DOHH2 (cell line): ENCODE data around the gene CASZ1.

Experiments used
- H3F3A ChIP-seq: fragments of 200-600 bp; sonication (generic), shearing (Covaris generic); 2 replicates; pipeline ENCODE4 v1.6.0; 2016; ENCODE audit warnings: antibody characterized with exemption, mild to moderate bottlenecking; ENCODE audit not compliant: control insufficient read depth, insufficient read depth
- H3K27ac ChIP-seq: fragments of 200-600 bp; sonication (generic); 2 replicates; pipeline ENCODE4 v1.5.1; 2014; ENCODE audit warnings: low read depth, mild to moderate bottlenecking, low read length, moderate library complexity
- H3K27me3 ChIP-seq: fragments of 200-600 bp; sonication (generic); 2 replicates; pipeline ENCODE4 v1.6.1; 2014; ENCODE audit warnings: mild to moderate bottlenecking, low read length, mixed read lengths; ENCODE audit not compliant: control insufficient read depth
- H3K36me3 ChIP-seq: fragments of 200-600 bp; sonication (generic); 2 replicates; pipeline ENCODE4 v1.6.1; 2014; ENCODE audit warnings: mild to moderate bottlenecking, low read length, moderate library complexity, mixed read lengths; ENCODE audit not compliant: control insufficient read depth
- H3K4me1 ChIP-seq: fragments of 200-600 bp; sonication (generic); 2 replicates; pipeline ENCODE4 v1.6.1; 2014; ENCODE audit warnings: mild to moderate bottlenecking, low read length, mixed read lengths; ENCODE audit not compliant: control insufficient read depth
- H3K4me2 ChIP-seq: fragments of 200-600 bp; sonication (generic); 2 replicates; pipeline ENCODE4 v1.6.0; 2014; ENCODE audit warnings: mild to moderate bottlenecking, low read length, moderate library complexity
- H3K4me3 ChIP-seq: fragments of 200-600 bp; sonication (generic); 2 replicates; pipeline ENCODE4 v1.5.1; 2014; ENCODE audit warnings: mild to moderate bottlenecking, low read length, mixed read lengths
- H3K79me2 ChIP-seq: fragments of 200-600 bp; sonication (generic); 2 replicates; pipeline ENCODE4 v1.6.1; 2014; ENCODE audit warnings: mild to moderate bottlenecking, low read length, mixed read lengths; ENCODE audit not compliant: control insufficient read depth
- H3K9me2 ChIP-seq: fragments of 200-600 bp; sonication (generic); replicated peaks from 2 replicates; pipeline ENCODE4 v1.6.1; 2014; ENCODE audit warnings: mild to moderate bottlenecking, low read length, mixed read lengths; ENCODE audit not compliant: control insufficient read depth
- H3K9me3 ChIP-seq: fragments of 200-600 bp; sonication (generic); 2 replicates; pipeline ENCODE4 v1.6.1; 2014; ENCODE audit warnings: antibody characterized with exemption, low read length, mixed read lengths; ENCODE audit not compliant: control insufficient read depth, insufficient read depth
- H4K20me1 ChIP-seq: fragments of 200-600 bp; sonication (generic); 2 replicates; pipeline ENCODE4 v1.6.0; 2014; ENCODE audit warnings: low read depth, mild to moderate bottlenecking, antibody characterized with exemption, low read length, moderate library complexity; ENCODE audit not compliant: control insufficient read depth, insufficient read depth
- EZH2phosphoT487 ChIP-seq: fragments of 200-600 bp; sonication (generic); IDR thresholded peaks from 2 replicates; pipeline ENCODE4 v1.6.1; 2017; ENCODE audit warnings: borderline replicate concordance, mild to moderate bottlenecking, antibody characterized with exemption, low read length, moderate library complexity, mixed read lengths
- TF ChIP-seq, protein P1 (sequence below): fragments of 200-600 bp; sonication (generic); IDR thresholded peaks from one replicate; pipeline ENCODE4 v1.5.1; 2014; ENCODE audit warnings: antibody characterized with exemption, mild to moderate bottlenecking, low read depth, low read length; ENCODE audit not compliant: poor library complexity, severe bottlenecking

The CASZ1 gene

DNA sequence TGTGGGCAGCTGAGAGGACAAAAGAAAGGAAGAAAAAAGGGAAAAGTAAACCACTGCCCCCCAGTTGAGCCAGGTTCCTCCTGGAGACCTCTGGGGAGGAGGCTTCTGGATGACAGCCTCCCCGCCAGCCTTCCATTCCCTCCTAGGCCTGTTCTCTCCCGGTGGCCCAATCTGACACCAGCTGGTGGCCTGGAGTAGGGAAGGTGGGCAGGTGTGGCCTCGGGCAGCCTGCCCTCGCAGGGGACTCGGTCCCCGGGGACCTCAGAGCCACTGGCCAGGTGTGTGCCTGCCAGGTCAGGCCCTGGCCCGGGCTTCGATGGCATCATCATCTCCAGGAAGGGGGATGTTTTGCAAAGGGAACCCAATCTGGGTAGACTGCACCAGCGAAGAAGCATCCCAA is 159.0 kb downstream of the CASZ1 start:
- Histone ChIP-seq H3K9me3 (no peaks in the 10 kb centered on the region), H3K9me2 (no peaks in the 10 kb centered on the region), H3F3A (peaks cover 6% of the 10 kb centered on the region; the same call in 1 of the 2 replicates), H3K4me1 (no peaks in the 10 kb centered on the region), H3K27me3 (no peaks in the 10 kb centered on the region), H3K4me2 (no peak overlapping the region), H3K4me3 (no peak overlapping the region), H3K79me2 (no peaks in the 10 kb centered on the region), H4K20me1 (no peaks in the 10 kb centered on the region), H3K36me3 (no peaks in the 10 kb centered on the region), H3K27ac (no peak overlapping the region)
- TF ChIP-seq, protein P1, sequence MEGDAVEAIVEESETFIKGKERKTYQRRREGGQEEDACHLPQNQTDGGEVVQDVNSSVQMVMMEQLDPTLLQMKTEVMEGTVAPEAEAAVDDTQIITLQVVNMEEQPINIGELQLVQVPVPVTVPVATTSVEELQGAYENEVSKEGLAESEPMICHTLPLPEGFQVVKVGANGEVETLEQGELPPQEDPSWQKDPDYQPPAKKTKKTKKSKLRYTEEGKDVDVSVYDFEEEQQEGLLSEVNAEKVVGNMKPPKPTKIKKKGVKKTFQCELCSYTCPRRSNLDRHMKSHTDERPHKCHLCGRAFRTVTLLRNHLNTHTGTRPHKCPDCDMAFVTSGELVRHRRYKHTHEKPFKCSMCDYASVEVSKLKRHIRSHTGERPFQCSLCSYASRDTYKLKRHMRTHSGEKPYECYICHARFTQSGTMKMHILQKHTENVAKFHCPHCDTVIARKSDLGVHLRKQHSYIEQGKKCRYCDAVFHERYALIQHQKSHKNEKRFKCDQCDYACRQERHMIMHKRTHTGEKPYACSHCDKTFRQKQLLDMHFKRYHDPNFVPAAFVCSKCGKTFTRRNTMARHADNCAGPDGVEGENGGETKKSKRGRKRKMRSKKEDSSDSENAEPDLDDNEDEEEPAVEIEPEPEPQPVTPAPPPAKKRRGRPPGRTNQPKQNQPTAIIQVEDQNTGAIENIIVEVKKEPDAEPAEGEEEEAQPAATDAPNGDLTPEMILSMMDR = no peak
- no peak for TF ChIP-seq EZH2phosphoT487

DNA sequence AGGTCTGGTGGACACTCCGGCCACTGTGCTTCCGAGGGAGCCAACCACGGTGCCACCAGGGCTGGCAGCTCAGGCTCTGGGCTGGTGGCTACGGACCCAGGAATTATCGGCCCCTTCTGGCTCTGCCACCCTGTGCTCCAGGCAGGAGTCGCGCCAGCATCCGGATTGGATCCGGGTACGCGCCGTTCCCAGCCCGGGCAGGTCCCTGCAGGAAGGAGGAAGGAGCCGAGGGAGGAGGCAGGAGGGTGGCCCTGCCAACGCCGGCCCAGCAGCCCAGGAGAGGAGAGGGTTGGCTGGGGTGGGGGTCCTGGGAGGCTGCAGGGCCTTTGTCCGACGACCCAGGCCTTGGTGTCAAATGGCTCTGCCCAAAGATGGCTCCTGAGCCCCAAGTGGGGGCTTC is 160.5 kb downstream of the CASZ1 start:
- Histone ChIP-seq H3K79me2 (no peaks in the 10 kb centered on the region), H3K36me3 (no peaks in the 10 kb centered on the region), H3K4me1 (no peaks in the 10 kb centered on the region), H3K4me3 (no peak overlapping the region), H3K9me3 (no peaks in the 10 kb centered on the region), H3K27ac (no peak overlapping the region), H3K27me3 (no peaks in the 10 kb centered on the region), H3K4me2 (no peak overlapping the region), H3F3A (peaks cover 6% of the 10 kb centered on the region; the same call in 1 of the 2 replicates), H3K9me2 (no peaks in the 10 kb centered on the region), H4K20me1 (no peaks in the 10 kb centered on the region)
- TF ChIP-seq, protein P1 = no peak
- TF ChIP-seq EZH2phosphoT487 = no peak

DNA sequence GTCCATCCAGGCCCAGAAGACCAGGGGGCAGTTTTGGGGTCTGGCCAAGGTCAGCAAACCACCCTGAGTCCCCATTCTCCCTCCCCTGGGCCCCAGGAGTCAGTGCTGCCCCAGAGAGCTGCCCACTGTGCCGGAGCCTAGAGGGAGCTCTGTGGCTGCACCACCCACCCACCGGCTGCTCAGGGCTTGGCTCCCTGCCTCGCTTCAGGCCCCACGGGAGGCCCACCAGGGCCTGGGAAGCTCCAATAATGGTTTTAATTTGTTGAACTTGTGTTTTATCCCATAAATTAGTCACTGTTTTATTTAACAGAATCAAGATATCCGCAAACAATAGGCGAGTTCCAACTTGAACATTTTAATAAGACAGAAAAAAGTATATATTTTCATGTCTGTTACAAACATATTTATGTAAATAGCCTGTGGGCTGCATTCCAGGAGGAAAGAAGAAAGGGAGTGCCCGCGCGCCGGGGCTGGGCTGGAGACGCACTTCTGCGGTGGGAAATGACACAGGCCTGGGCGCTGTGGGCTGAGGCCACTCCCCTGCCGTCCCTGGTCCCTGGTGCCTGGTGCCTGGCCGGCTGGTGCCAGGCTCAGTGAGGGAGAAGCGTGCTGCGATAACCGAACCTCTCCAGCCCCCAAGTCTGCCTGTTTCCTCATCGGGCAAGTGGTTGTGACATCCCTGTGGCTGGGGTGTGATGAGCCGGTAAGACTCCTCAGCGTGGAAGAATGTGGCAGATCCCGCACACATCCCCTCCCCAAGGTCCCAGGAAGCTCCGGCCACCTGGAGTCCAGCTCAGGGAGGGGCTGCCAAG is 161.2 kb downstream of the CASZ1 start:
- no peak for TF ChIP-seq EZH2phosphoT487
- TF ChIP-seq, protein P1 = no peak
- no peaks in the 10 kb centered on the region for H3K27me3 ChIP-seq
- H3K9me3 ChIP-seq = no peaks in the 10 kb centered on the region
- peaks cover 6% of the 10 kb centered on the region; the same call in 1 of the 2 replicates for H3F3A ChIP-seq
- no peak overlapping the region for H3K27ac ChIP-seq
- H3K9me2 ChIP-seq = no peaks in the 10 kb centered on the region
- no peaks in the 10 kb centered on the region for H4K20me1 ChIP-seq
- no peaks in the 10 kb centered on the region for H3K79me2 ChIP-seq
- H3K36me3 ChIP-seq = no peaks in the 10 kb centered on the region
- H3K4me1 ChIP-seq = no peaks in the 10 kb centered on the region
- H3K4me2 ChIP-seq = no peak overlapping the region
- no peak overlapping the region for H3K4me3 ChIP-seq
